Gastrocnemius medialis (tissue), 4 donors: ENCODE data around the gene CCDC74A.
"Not testable (repeated sequence)": the region's sequence is repeated elsewhere in the genome, so short reads cannot be mapped to it uniquely, and the experiment has no call there.

Experiments used
- CTCF ChIP-seq, 5 experiments: fragments of 450-650 bp in 3 of 5; fragments of 200-600 bp in 2 of 5; sonication (generic) in 2 of 5; IDR thresholded peaks in 4 of 5; conservative IDR thresholded peaks in 1 of 5; 1 replicate in 4 of 5; 2 replicates in 1 of 5; pipeline ENCODE4 v1.5.1; 2016 to 2019; ENCODE audit warnings: antibody characterized with exemption in 5 of 5, mild to moderate bottlenecking in 3 of 5, moderate library complexity in 3 of 5
- POLR2A ChIP-seq, 2 donors: fragments of 450-650 bp; IDR thresholded peaks; one replicate each; pipeline ENCODE4 v1.6.1; 2017; ENCODE audit warnings: antibody characterized with exemption in 2 of 2, mild to moderate bottlenecking in 2 of 2, moderate library complexity in 2 of 2

GRCh38 chr2:131535951-131536826, 8.5 kb downstream of the CCDC74A start:
- TF ChIP-seq CTCF (IDR thresholded peaks at IDR 0.05 in 4 of 5, conservative IDR thresholded peaks at IDR 0.05 in 1 of 5); POLR2A (IDR thresholded peaks at IDR 0.05): not testable (repeated sequence)
